Measurements from ENCODE around the gene MEDAG.
"Not testable (repeated sequence)": the region's sequence is repeated elsewhere in the genome, so short reads cannot be mapped to it uniquely, and the experiment has no call there.

The MEDAG gene

DNA sequence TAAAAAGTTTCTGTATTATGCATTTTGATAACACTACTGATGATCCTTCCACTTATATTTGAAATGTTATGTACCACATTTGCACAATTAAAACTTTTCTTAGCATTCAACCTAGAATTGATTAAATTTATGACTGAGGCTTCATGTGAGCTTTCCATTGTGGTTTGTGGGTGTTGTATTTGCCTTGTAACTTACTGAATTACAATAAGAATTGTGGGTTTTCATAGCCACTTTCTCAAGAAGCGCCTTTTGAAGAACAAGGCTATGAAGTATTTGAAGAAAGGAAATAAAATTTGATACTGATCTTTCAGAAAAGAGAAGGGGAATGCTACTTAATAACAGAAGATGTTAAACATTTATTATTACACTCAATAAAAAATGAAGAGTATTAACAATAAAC, 19.4 kb downstream of the MEDAG start:
- Histone ChIP-seq H3K27ac (ENCODE audit: low read length) (no peak overlapping the region), H3K4me1 (ENCODE audit: control insufficient read depth, insufficient read depth, low read length) (no peaks in the 10 kb centered on the region), H3K36me3 (ENCODE audit: control insufficient read depth, insufficient read depth, low read length) (no peaks in the 10 kb centered on the region), H3K9me3 (ENCODE audit: control insufficient read depth, insufficient read depth, low read length) (no peaks in the 10 kb centered on the region), H3K27me3 (ENCODE audit: control insufficient read depth, insufficient read depth, low read length) (no peaks in the 10 kb centered on the region), H3K4me3 (ENCODE audit: low read length) (no peak overlapping the region)
- no CpG with 5 or more reads among the region's 1 CpG for WGBS (ENCODE audit: insufficient coverage, insufficient read length)
- DNase-seq (ENCODE audit: low read depth, low spot score) = no peak

- Histone ChIP-seq H3K4me3 (ENCODE audit: low read length) (no peak overlapping the region), H3K9me3 (ENCODE audit: control insufficient read depth, insufficient read depth, low read length) (no peaks in the 10 kb centered on the region), H3K4me1 (ENCODE audit: control insufficient read depth, insufficient read depth, low read length) (no peaks in the 10 kb centered on the region), H3K36me3 (ENCODE audit: control insufficient read depth, insufficient read depth, low read length) (no peaks in the 10 kb centered on the region), H3K27me3 (ENCODE audit: control insufficient read depth, insufficient read depth, low read length) (no peaks in the 10 kb centered on the region), H3K27ac (ENCODE audit: low read length) (no peak overlapping the region)
- DNase-seq (ENCODE audit: low read depth, low spot score) = no peak
- no CpG with 5 or more reads among the region's 3 CpGs for WGBS (ENCODE audit: insufficient coverage, insufficient read length)
Observed at GRCh38 chr13:30926781-30927180, 20.7 kb downstream of the MEDAG start.

GRCh38 chr13:30927188-30927587, 21.1 kb downstream of the MEDAG start:
- no CpG with 5 or more reads among the region's 3 CpGs for WGBS (ENCODE audit: insufficient coverage, insufficient read length)
- not testable (repeated sequence) for H3K27ac ChIP-seq (ENCODE audit: low read length); H3K4me1 ChIP-seq (ENCODE audit: control insufficient read depth, insufficient read depth, low read length); H3K27me3 ChIP-seq (ENCODE audit: control insufficient read depth, insufficient read depth, low read length); H3K4me3 ChIP-seq (ENCODE audit: low read length); DNase-seq (ENCODE audit: low read depth, low spot score); H3K36me3 ChIP-seq (ENCODE audit: control insufficient read depth, insufficient read depth, low read length); H3K9me3 ChIP-seq (ENCODE audit: control insufficient read depth, insufficient read depth, low read length)

GRCh38 chr13:30927595-30927994, 21.5 kb downstream of the MEDAG start:
- H3K9me3 ChIP-seq (ENCODE audit: control insufficient read depth, insufficient read depth, low read length) = no peaks in the 10 kb centered on the region
- no peaks in the 10 kb centered on the region for H3K4me1 ChIP-seq (ENCODE audit: control insufficient read depth, insufficient read depth, low read length)
- no peaks in the 10 kb centered on the region for H3K36me3 ChIP-seq (ENCODE audit: control insufficient read depth, insufficient read depth, low read length)
- H3K4me3 ChIP-seq (ENCODE audit: low read length) = no peak overlapping the region
- DNase-seq (ENCODE audit: low read depth, low spot score) = no peak
- no peak overlapping the region for H3K27ac ChIP-seq (ENCODE audit: low read length)
- H3K27me3 ChIP-seq (ENCODE audit: control insufficient read depth, insufficient read depth, low read length) = no peaks in the 10 kb centered on the region
- WGBS (ENCODE audit: insufficient coverage, insufficient read length) = no CpG with 5 or more reads among the region's 1 CpG

GRCh38 chr13:30928978-30929377, 22.9 kb downstream of the MEDAG start:
- Histone ChIP-seq H3K27me3 (ENCODE audit: control insufficient read depth, insufficient read depth, low read length) (peaks cover 2% of the 10 kb centered on the region; the same call in 1 of the 2 replicates), H3K4me3 (ENCODE audit: low read length) (no peak overlapping the region), H3K9me3 (ENCODE audit: control insufficient read depth, insufficient read depth, low read length) (no peaks in the 10 kb centered on the region), H3K36me3 (ENCODE audit: control insufficient read depth, insufficient read depth, low read length) (no peaks in the 10 kb centered on the region), H3K27ac (ENCODE audit: low read length) (no peak overlapping the region), H3K4me1 (ENCODE audit: control insufficient read depth, insufficient read depth, low read length) (no peaks in the 10 kb centered on the region)
- no peak for DNase-seq (ENCODE audit: low read depth, low spot score)
- no CpG with 5 or more reads among the region's 5 CpGs for WGBS (ENCODE audit: insufficient coverage, insufficient read length)

GRCh38 chr13:30932481-30933353, 26.6 kb downstream of the MEDAG start, which contains the start of gene TEX26:
Gene TEX26, plus strand, starts transcription at chr13:30932656. Its CDS starts 60 bp downstream, at chr13:30932716.
- Histone ChIP-seq H3K27me3 (ENCODE audit: control insufficient read depth, insufficient read depth, low read length) (peaks cover 2% of the 10 kb centered on the region; the same call in 1 of the 2 replicates), H3K9me3 (ENCODE audit: control insufficient read depth, insufficient read depth, low read length) (no peaks in the 10 kb centered on the region; the same call in 1 of the 2 replicates)
- DNase-seq (ENCODE audit: low read depth, low spot score) = peak; percentile 20

GRCh38 chr13:30933354-30933670, 27.2 kb downstream of the MEDAG start:
- no peak for DNase-seq (ENCODE audit: low read depth, low spot score)
- Histone ChIP-seq H3K9me3 (ENCODE audit: control insufficient read depth, insufficient read depth, low read length) (no peaks in the 10 kb centered on the region; the same call in 1 of the 2 replicates), H3K4me1 (ENCODE audit: control insufficient read depth, insufficient read depth, low read length) (no peaks in the 10 kb centered on the region), H3K27me3 (ENCODE audit: control insufficient read depth, insufficient read depth, low read length) (peaks cover 2% of the 10 kb centered on the region; the same call in 1 of the 2 replicates), H3K4me3 (ENCODE audit: low read length) (no peak overlapping the region), H3K27ac (ENCODE audit: low read length) (no peak overlapping the region), H3K36me3 (ENCODE audit: control insufficient read depth, insufficient read depth, low read length) (no peaks in the 10 kb centered on the region)
- no CpG with 5 or more reads among the region's 3 CpGs for WGBS (ENCODE audit: insufficient coverage, insufficient read length)

More at GRCh38 chr13:30932481-30933353, 26.6 kb downstream of the MEDAG start, which contains the start of gene TEX26:
- Histone ChIP-seq H3K27ac (ENCODE audit: low read length) (no peak within 1 kb of the TSS), H3K4me3 (ENCODE audit: low read length) (peak within 1 kb of the TSS; percentile 21; the same call in 1 of the 2 replicates), H3K36me3 (ENCODE audit: control insufficient read depth, insufficient read depth, low read length) (no peaks in the 10 kb centered on the region), H3K4me1 (ENCODE audit: control insufficient read depth, insufficient read depth, low read length) (no peaks in the 10 kb centered on the region)
- WGBS (ENCODE audit: insufficient coverage, insufficient read length) = no CpG with 5 or more reads among the region's 32 CpGs

DNA sequence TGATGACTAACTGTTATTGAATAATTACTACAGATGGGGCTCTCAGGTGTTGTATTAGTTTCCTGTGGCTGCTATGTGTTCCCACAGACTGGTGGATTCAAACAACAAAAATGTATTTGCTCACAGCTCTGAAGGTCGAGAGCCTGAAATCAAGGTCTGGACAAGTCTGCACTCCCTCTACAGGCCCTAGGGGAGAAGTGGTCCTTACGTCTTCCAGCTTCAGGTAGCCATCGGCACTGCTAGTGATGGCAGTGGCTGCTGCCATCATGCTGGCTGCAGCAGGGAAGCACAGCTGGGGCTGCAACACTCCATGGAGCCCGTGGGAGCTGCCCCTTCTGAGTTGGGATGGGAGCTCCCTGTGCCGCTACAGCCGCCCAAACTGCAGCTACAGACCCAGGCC, 28.3 kb downstream of the MEDAG start:
- Histone ChIP-seq H3K27ac (ENCODE audit: low read length) (no peak overlapping the region), H3K36me3 (ENCODE audit: control insufficient read depth, insufficient read depth, low read length) (no peaks in the 10 kb centered on the region), H3K4me1 (ENCODE audit: control insufficient read depth, insufficient read depth, low read length) (no peaks in the 10 kb centered on the region), H3K27me3 (ENCODE audit: control insufficient read depth, insufficient read depth, low read length) (peaks cover 2% of the 10 kb centered on the region; the same call in 1 of the 2 replicates), H3K9me3 (ENCODE audit: control insufficient read depth, insufficient read depth, low read length) (no peaks in the 10 kb centered on the region; the same call in 1 of the 2 replicates), H3K4me3 (ENCODE audit: low read length) (no peak overlapping the region)
- WGBS (ENCODE audit: insufficient coverage, insufficient read length) = no CpG with 5 or more reads among the region's 6 CpGs
- peak; percentile 7 for DNase-seq (ENCODE audit: low read depth, low spot score)

- Histone ChIP-seq H3K27me3 (ENCODE audit: control insufficient read depth, insufficient read depth, low read length) (peaks cover 2% of the 10 kb centered on the region; the same call in 1 of the 2 replicates), H3K27ac (ENCODE audit: low read length) (no peak overlapping the region), H3K36me3 (ENCODE audit: control insufficient read depth, insufficient read depth, low read length) (no peaks in the 10 kb centered on the region), H3K9me3 (ENCODE audit: control insufficient read depth, insufficient read depth, low read length) (no peaks in the 10 kb centered on the region; the same call in 1 of the 2 replicates), H3K4me3 (ENCODE audit: low read length) (no peak overlapping the region), H3K4me1 (ENCODE audit: control insufficient read depth, insufficient read depth, low read length) (no peaks in the 10 kb centered on the region)
- DNase-seq (ENCODE audit: low read depth, low spot score) = no peak
- WGBS (ENCODE audit: insufficient coverage, insufficient read length) = no CpG with 5 or more reads among the region's 3 CpGs
Observed at GRCh38 chr13:30934803-30935202, 28.7 kb downstream of the MEDAG start.

GRCh38 chr13:30936971-30937370, 30.9 kb downstream of the MEDAG start:
- no CpG with 5 or more reads among the region's 4 CpGs for WGBS (ENCODE audit: insufficient coverage, insufficient read length)
- Histone ChIP-seq H3K9me3 (ENCODE audit: control insufficient read depth, insufficient read depth, low read length) (no peaks in the 10 kb centered on the region; the same call in 1 of the 2 replicates), H3K4me1 (ENCODE audit: control insufficient read depth, insufficient read depth, low read length) (no peaks in the 10 kb centered on the region), H3K27me3 (ENCODE audit: control insufficient read depth, insufficient read depth, low read length) (peaks cover 2% of the 10 kb centered on the region; the same call in 1 of the 2 replicates), H3K4me3 (ENCODE audit: low read length) (no peak overlapping the region), H3K27ac (ENCODE audit: low read length) (no peak overlapping the region), H3K36me3 (ENCODE audit: control insufficient read depth, insufficient read depth, low read length) (no peaks in the 10 kb centered on the region)
- no peak for DNase-seq (ENCODE audit: low read depth, low spot score)
